A673 (cell line): ENCODE results near the gene SLC25A34. TPM values are rescaled to one million over a fixed set of nuclear protein-coding genes. Genes with fewer than 3 reads are reported as not detected.

Experiments used
- BruUV-seq: library from RNA; stranded (reverse); fragments of 400-500 nt; replicated peaks from 2 replicates; lab custom pipeline; 2021; lab: Mats Ljungman, UMichigan
- CTCF ChIA-PET: fragments of 300-600 bp; sonication (Branson Sonifier 250); formaldehyde crosslinking; loops from one replicate; lab custom pipeline; 2022; ENCODE audit warnings: antibody characterized with exemption; lab: Charles Lee
- POLR2A ChIA-PET: fragments of 300-600 bp; sonication (Branson Sonifier 250); formaldehyde crosslinking; loops from one replicate; lab custom pipeline; 2022; ENCODE audit warnings: antibody characterized with exemption; ENCODE audit not compliant: low non-redundant PET; lab: Charles Lee
- DNase-seq: peaks from one replicate; pipeline ENCODE4 v3.0.0-alpha.2; 2015; ENCODE audit warnings: low spot score
- H3K27ac ChIP-seq: fragments of 200-600 bp; sonication (generic); 2 replicates; pipeline ENCODE4 v1.5.1; 2016; ENCODE audit warnings: mixed run types, low read depth, mild to moderate bottlenecking, mixed read lengths, antibody characterized with exemption, low read length; ENCODE audit not compliant: poor library complexity, severe bottlenecking
- H3K27me3 ChIP-seq: fragments of 200-600 bp; sonication (generic); replicated peaks from 2 replicates; pipeline ENCODE4 v1.6.1; 2017; ENCODE audit warnings: mixed run types, low read depth, mild to moderate bottlenecking, mixed read lengths, antibody characterized with exemption, low read length; ENCODE audit not compliant: insufficient read depth, poor library complexity
- H3K36me3 ChIP-seq: fragments of 200-600 bp; sonication (generic); 2 replicates; pipeline ENCODE4 v1.6.1; 2016; ENCODE audit warnings: mixed run types, mild to moderate bottlenecking, mixed read lengths, antibody characterized with exemption, low read length; ENCODE audit not compliant: insufficient read depth, poor library complexity, severe bottlenecking
- H3K4me1 ChIP-seq: fragments of 200-600 bp; sonication (generic); 2 replicates; pipeline ENCODE4 v1.6.1; 2017; ENCODE audit warnings: mixed run types, mild to moderate bottlenecking, mixed read lengths, antibody characterized with exemption, low read length; ENCODE audit not compliant: insufficient read depth, poor library complexity, severe bottlenecking
- H3K4me3 ChIP-seq: fragments of 200-600 bp; sonication (generic); 2 replicates; pipeline ENCODE4 v1.5.1; 2016; ENCODE audit warnings: low read depth, mixed run types, mild to moderate bottlenecking, mixed read lengths, low read length; ENCODE audit not compliant: poor library complexity, severe bottlenecking
- H3K9me3 ChIP-seq: fragments of 200-600 bp; sonication (generic); 2 replicates; pipeline ENCODE4 v1.6.1; 2016; ENCODE audit warnings: mixed run types, low read depth, mild to moderate bottlenecking, mixed read lengths, antibody characterized with exemption, low read length; ENCODE audit not compliant: poor library complexity, severe bottlenecking
- CTCF ChIP-seq: fragments of 300-800, 200-600 bp; sonication (generic); conservative IDR thresholded peaks from 2 replicates; pipeline ENCODE4 v1.5.1; 2017; ENCODE audit warnings: low read depth, mild to moderate bottlenecking, antibody characterized with exemption, low read length, moderate library complexity, mixed read lengths
- EZH2 ChIP-seq: fragments of 200-600 bp; sonication (generic); IDR thresholded peaks from 2 replicates; pipeline ENCODE4 v1.6.1; 2017; ENCODE audit warnings: borderline replicate concordance, low read depth, mild to moderate bottlenecking, mixed read lengths, antibody characterized with exemption, low read length; ENCODE audit not compliant: poor library complexity, severe bottlenecking
- intact Hi-C: fragments of 100-400 bp; cut with micrococcal nuclease; formaldehyde crosslinking; loops from one replicate; pipeline ENCODE4 v1.10.0; 2022; ENCODE audit not compliant: unreplicated experiment
- total RNA-seq: library from RNA; stranded (reverse); gene quantifications from 2 replicates; pipeline ENCODE4 v1.2.3, GENCODE V29; 2021

The SLC25A34 gene
- total RNA-seq, 1 experiment from 2014 or later, result 3.2 TPM

GRCh38 chr1:15770313-15770962 is 34.4 kb downstream of the SLC25A34 start:
- TF ChIP-seq EZH2, result no peak
- no peak for TF ChIP-seq CTCF
- Histone ChIP-seq H3K27ac (no peak overlapping the region), H3K36me3 (peaks cover 27% of the 10 kb centered on the region), H3K27me3 (no peaks in the 10 kb centered on the region), H3K4me3 (no peak overlapping the region), H3K4me1 (no peaks in the 10 kb centered on the region), H3K9me3 (no peaks in the 10 kb centered on the region)
- intact Hi-C loops, result no loop called here
- DNase-seq, result no peak
- CTCF ChIA-PET, result interaction anchor here (0.6 kb wide), 1 partner anchor 32 kb away, joined by 4 read pairs; no protein-coding TSS in a partner anchor
- BruUV-seq, result no TSS peak
- POLR2A ChIA-PET, result interaction anchor here (0.6 kb wide), 1 partner anchor 502 kb away, joined by 4 read pairs; no protein-coding TSS in a partner anchor

GRCh38 chr1:15771836-15772515 is 35.9 kb downstream of the SLC25A34 start:
- H3K4me3 ChIP-seq, result no peak overlapping the region
- DNase-seq, result no peak
- ChIA-PET POLR2A (no interaction called here), CTCF (interaction anchor here (0.6 kb wide), 1 partner anchor 42 kb away, joined by 3 read pairs; no protein-coding TSS in a partner anchor)
- no TSS peak for BruUV-seq
- H3K27ac ChIP-seq, result no peak overlapping the region
- no peaks in the 10 kb centered on the region for H3K9me3 ChIP-seq
- H3K4me1 ChIP-seq, result no peaks in the 10 kb centered on the region
- H3K27me3 ChIP-seq, result no peaks in the 10 kb centered on the region
- H3K36me3 ChIP-seq, result peaks cover 27% of the 10 kb centered on the region
- intact Hi-C loops, result no loop called here
- TF ChIP-seq EZH2, result no peak
- TF ChIP-seq CTCF, result no peak

- no peaks in the 10 kb centered on the region for H3K9me3 ChIP-seq
- POLR2A ChIA-PET, result no interaction called here
- H3K27ac ChIP-seq, result no peak overlapping the region
- H3K27me3 ChIP-seq, result no peaks in the 10 kb centered on the region
- no peak for DNase-seq
- no peak overlapping the region for H3K4me3 ChIP-seq
- TF ChIP-seq CTCF, result no peak
- TF ChIP-seq EZH2, result no peak
- BruUV-seq, result no TSS peak
- intact Hi-C loops, result no loop called here
- H3K4me1 ChIP-seq, result no peaks in the 10 kb centered on the region
- H3K36me3 ChIP-seq, result peaks cover 17% of the 10 kb centered on the region
- CTCF ChIA-PET, result interaction anchor here (1.3 kb wide), 1 partner anchor 16 kb away, joined by 3 read pairs; no protein-coding TSS in a partner anchor
These were observed 39.6 kb downstream of the SLC25A34 start for GRCh38 chr1:15775706-15776105.
